A673 (cell line): ENCODE results near the gene SMOC1.

Experiments
- CTCF ChIP-seq: fragments of 300-800, 200-600 bp; sonication (generic); conservative IDR thresholded peaks from 2 replicates; pipeline ENCODE4 v1.5.1; 2017; ENCODE audit warnings: low read depth, mild to moderate bottlenecking, antibody characterized with exemption, low read length, moderate library complexity, mixed read lengths
- EZH2 ChIP-seq: fragments of 200-600 bp; sonication (generic); IDR thresholded peaks from 2 replicates; pipeline ENCODE4 v1.6.1; 2017; ENCODE audit warnings: borderline replicate concordance, low read depth, mild to moderate bottlenecking, mixed read lengths, antibody characterized with exemption, low read length; ENCODE audit not compliant: poor library complexity, severe bottlenecking

GRCh38 chr14:69858801-69859200 lies 20.4 kb upstream of the SMOC1 start:
- TF ChIP-seq CTCF, result no peak
- no peak for TF ChIP-seq EZH2
